ACC112 (cell line): ENCODE results near the gene FGFRL1.
"Not testable (repeated sequence)": the region's sequence is repeated elsewhere in the genome, so short reads cannot be mapped to it uniquely, and the experiment has no call there.

Experiments
- H2AFZ ChIP-seq: fragments of 200-600 bp; sonication (generic); one replicate; pipeline ENCODE4 v1.6.0; 2017; ENCODE audit warnings: antibody characterized with exemption, low read length; ENCODE audit not compliant: unreplicated experiment
- H3K27ac ChIP-seq: fragments of 200-600 bp; sonication (generic); 2 replicates; pipeline ENCODE4 v1.5.1; 2014; ENCODE audit warnings: low read depth, mild to moderate bottlenecking, antibody characterized with exemption, low read length, moderate library complexity
- H3K27me3 ChIP-seq: fragments of 200-600 bp; sonication (generic); 2 replicates; pipeline ENCODE4 v1.6.1; 2014; ENCODE audit warnings: mild to moderate bottlenecking, antibody characterized with exemption, low read length, moderate library complexity, mixed read lengths; ENCODE audit not compliant: insufficient read depth
- H3K36me3 ChIP-seq: fragments of 200-600 bp; sonication (generic); 2 replicates; pipeline ENCODE4 v1.6.1; 2016; ENCODE audit warnings: mild to moderate bottlenecking, antibody characterized with exemption, low read length, moderate library complexity, mixed read lengths; ENCODE audit not compliant: insufficient read depth
- H3K4me1 ChIP-seq: fragments of 200-600 bp; sonication (generic); one replicate; pipeline ENCODE4 v1.6.1; 2016; ENCODE audit warnings: low read length, mixed read lengths; ENCODE audit not compliant: insufficient read depth, unreplicated experiment, control insufficient read depth
- H3K4me3 ChIP-seq: fragments of 200-600 bp; sonication (generic); 2 replicates; pipeline ENCODE4 v1.5.1; 2014; ENCODE audit warnings: mild to moderate bottlenecking, low read depth, low read length
- H3K79me2 ChIP-seq: fragments of 200-600 bp; sonication (generic); one replicate; pipeline ENCODE4 v1.6.0; 2016; ENCODE audit warnings: low read length; ENCODE audit not compliant: control insufficient read depth, unreplicated experiment, insufficient read depth

FGFRL1 gene

GRCh38 chr4:1053080-1053661 lies 41.7 kb downstream of the FGFRL1 start:
- Histone ChIP-seq H3K4me1 (peaks cover 5% of the 10 kb centered on the region), H3K36me3 (no peaks in the 10 kb centered on the region), H3K27ac (no peak overlapping the region), H2AFZ (no peak overlapping the region), H3K79me2 (no peaks in the 10 kb centered on the region), H3K4me3 (peak overlapping the region; percentile 44), H3K27me3 (peaks cover 17% of the 10 kb centered on the region)

GRCh38 chr4:1053891-1054290 lies 42.5 kb downstream of the FGFRL1 start:
- not testable (repeated sequence) for H3K36me3 ChIP-seq, H3K27ac ChIP-seq, H3K79me2 ChIP-seq, H3K4me1 ChIP-seq, H3K4me3 ChIP-seq, H2AFZ ChIP-seq
- H3K27me3 ChIP-seq: peaks cover 17% of the 10 kb centered on the region

- H3K79me2 ChIP-seq, H3K4me1 ChIP-seq, H3K4me3 ChIP-seq, H2AFZ ChIP-seq, H3K36me3 ChIP-seq, H3K27ac ChIP-seq: not testable (repeated sequence)
- peaks cover 17% of the 10 kb centered on the region for H3K27me3 ChIP-seq
These were observed 43.3 kb downstream of the FGFRL1 start for GRCh38 chr4:1054696-1055242.

- peaks cover 17% of the 10 kb centered on the region for H3K27me3 ChIP-seq
- H3K36me3 ChIP-seq, H3K4me3 ChIP-seq, H3K27ac ChIP-seq, H2AFZ ChIP-seq, H3K79me2 ChIP-seq, H3K4me1 ChIP-seq: not testable (repeated sequence)
These were observed 43.8 kb downstream of the FGFRL1 start for GRCh38 chr4:1055243-1055701.

GRCh38 chr4:1055721-1056590 lies 44.5 kb downstream of the FGFRL1 start:
- Histone ChIP-seq H2AFZ (no peak overlapping the region), H3K79me2 (no peaks in the 10 kb centered on the region)

GRCh38 chr4:1056671-1057402 lies 45.4 kb downstream of the FGFRL1 start:
- no peak overlapping the region for H3K4me3 ChIP-seq
- H3K27me3 ChIP-seq: peaks cover 17% of the 10 kb centered on the region
- no peaks in the 10 kb centered on the region for H3K79me2 ChIP-seq
- peaks cover 5% of the 10 kb centered on the region for H3K4me1 ChIP-seq
- H3K27ac ChIP-seq: no peak overlapping the region
- no peaks in the 10 kb centered on the region for H3K36me3 ChIP-seq
- no peak overlapping the region for H2AFZ ChIP-seq

More at GRCh38 chr4:1055721-1056590, 44.5 kb downstream of the FGFRL1 start:
- peaks cover 5% of the 10 kb centered on the region for H3K4me1 ChIP-seq
- H3K27ac ChIP-seq: no peak overlapping the region
- no peaks in the 10 kb centered on the region for H3K36me3 ChIP-seq
- H3K27me3 ChIP-seq: peaks cover 17% of the 10 kb centered on the region
- H3K4me3 ChIP-seq: no peak overlapping the region

- Histone ChIP-seq H3K36me3 (no peaks in the 10 kb centered on the region), H3K4me1 (peaks cover 5% of the 10 kb centered on the region), H2AFZ (no peak overlapping the region), H3K27me3 (peaks cover 12% of the 10 kb centered on the region), H3K4me3 (no peak overlapping the region), H3K27ac (no peak overlapping the region), H3K79me2 (no peaks in the 10 kb centered on the region)
These were observed 45.9 kb downstream of the FGFRL1 start for GRCh38 chr4:1057403-1057745.

GRCh38 chr4:1058198-1058996 lies 47.0 kb downstream of the FGFRL1 start:
- no peak overlapping the region for H2AFZ ChIP-seq
- no peak overlapping the region for H3K4me3 ChIP-seq
- no peaks in the 10 kb centered on the region for H3K79me2 ChIP-seq
- no peak overlapping the region for H3K27ac ChIP-seq
- H3K36me3 ChIP-seq: no peaks in the 10 kb centered on the region
- H3K27me3 ChIP-seq: peaks cover 2% of the 10 kb centered on the region
- H3K4me1 ChIP-seq: no peaks in the 10 kb centered on the region

GRCh38 chr4:1058997-1059665 lies 47.7 kb downstream of the FGFRL1 start:
- H3K27ac ChIP-seq: no peak overlapping the region
- no peak overlapping the region for H3K4me3 ChIP-seq
- H3K79me2 ChIP-seq: no peaks in the 10 kb centered on the region
- H3K4me1 ChIP-seq: no peaks in the 10 kb centered on the region
- no peaks in the 10 kb centered on the region for H3K36me3 ChIP-seq
- H2AFZ ChIP-seq: no peak overlapping the region
- H3K27me3 ChIP-seq: no peaks in the 10 kb centered on the region

- no peaks in the 10 kb centered on the region for H3K27me3 ChIP-seq
- H3K36me3 ChIP-seq: no peaks in the 10 kb centered on the region
- H3K27ac ChIP-seq: no peak overlapping the region
- no peaks in the 10 kb centered on the region for H3K4me1 ChIP-seq
- H3K4me3 ChIP-seq: no peak overlapping the region
- no peaks in the 10 kb centered on the region for H3K79me2 ChIP-seq
- H2AFZ ChIP-seq: no peak overlapping the region
These were observed 48.7 kb downstream of the FGFRL1 start for GRCh38 chr4:1060121-1060520.
